ENCODE measurements around the gene ARID1A. TPM values are rescaled to one million over a fixed set of nuclear protein-coding genes. Genes with fewer than 3 reads are reported as not detected.

Gene ARID1A
- total and polyA plus RNA-seq, 2 of the 8 experiments (the other 6 are each of a cell fraction or from before 2014, with no cell fraction given): 52.1 to 103 TPM

DNA sequence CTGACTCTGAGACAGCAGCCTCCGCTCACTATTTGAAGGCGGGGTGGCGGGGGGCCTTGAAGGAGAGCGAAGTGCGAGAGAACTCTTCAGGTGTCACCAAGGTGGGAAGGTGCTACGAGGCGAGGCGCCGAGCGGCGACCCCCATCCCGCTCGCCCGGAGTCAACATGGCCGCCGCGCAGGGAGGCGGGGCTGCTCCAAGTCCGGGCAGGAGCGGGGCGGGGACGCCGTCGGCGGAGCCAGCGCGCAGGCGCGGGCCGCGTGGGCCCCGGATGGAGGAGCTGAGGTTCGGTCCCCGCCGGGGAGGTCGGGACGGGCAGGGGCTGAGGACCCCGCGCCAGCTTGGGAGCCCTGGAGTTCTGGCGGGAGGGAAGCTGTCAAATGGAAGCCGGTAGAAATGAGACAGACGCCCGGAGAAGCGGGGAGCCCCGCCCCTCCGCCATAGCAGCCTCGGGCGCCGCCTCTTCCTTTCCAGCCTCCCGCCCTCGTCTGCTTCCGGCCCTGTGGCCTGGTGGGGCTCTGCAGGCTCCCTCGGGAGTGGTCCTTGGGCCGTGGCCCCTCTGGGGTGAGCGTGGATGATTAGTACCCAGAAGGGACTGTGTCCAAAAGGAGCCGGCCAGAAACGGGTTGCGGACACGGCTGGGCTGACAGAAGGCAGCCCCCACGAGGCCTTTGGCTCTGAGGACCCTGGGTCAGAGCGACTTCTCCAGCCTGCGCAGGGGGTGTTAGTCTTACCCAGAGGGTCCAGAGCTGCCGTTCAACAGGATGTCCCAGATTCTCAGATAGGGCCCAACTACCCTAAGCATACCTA lies 92.1 kb downstream of the ARID1A start, which contains the start of gene PIGV (continued):
- TF ChIP-seq, protein P1, sequence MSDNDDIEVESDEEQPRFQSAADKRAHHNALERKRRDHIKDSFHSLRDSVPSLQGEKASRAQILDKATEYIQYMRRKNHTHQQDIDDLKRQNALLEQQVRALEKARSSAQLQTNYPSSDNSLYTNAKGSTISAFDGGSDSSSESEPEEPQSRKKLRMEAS (IDR thresholded peaks at IDR 0.05): peak; percentile 34; the same call in 1 of the 2 replicates
- TF ChIP-seq RBBP5 (IDR thresholded peaks at IDR 0.05; ENCODE audit: borderline replicate concordance, low read depth, low read length) (peak; percentile 75; the same call in 1 of the 2 replicates), EP300 (IDR thresholded peaks at IDR 0.05; ENCODE audit: borderline replicate concordance in 1 of 2, low read depth in 2 of 2, low read length in 2 of 2) (no peak), NANOG (IDR thresholded peaks at IDR 0.05; ENCODE audit: insufficient read depth, low read depth, low read length, poor library complexity, severe bottlenecking) (no peak), SIRT6 (IDR thresholded peaks at IDR 0.05; ENCODE audit: low read length) (no peak), POU5F1 (IDR thresholded peaks at IDR 0.05; ENCODE audit: low read depth, low read length) (no peak), CHD2 (IDR thresholded peaks at IDR 0.05; ENCODE audit: low read length) (no peak), CEBPB (IDR thresholded peaks at IDR 0.05; ENCODE audit: low read depth, low read length) (no peak), EGR1 (IDR thresholded peaks at IDR 0.05; ENCODE audit: borderline replicate concordance, low read depth, low read length) (no peak), JUN (IDR thresholded peaks at IDR 0.05; ENCODE audit: low read depth, low read length) (no peak), SRF (IDR thresholded peaks at IDR 0.05; ENCODE audit: low read depth, low read length) (no peak), POLR2AphosphoS5 (IDR thresholded peaks at IDR 0.05; ENCODE audit: low read depth, low read length) (peak; percentile 6), RNF2 (IDR thresholded peaks at IDR 0.05; ENCODE audit: borderline replicate concordance, low read depth, low read length, missing control alignments, poor library complexity, severe bottlenecking) (no peak), TBP (IDR thresholded peaks at IDR 0.05; ENCODE audit: low read depth, low read length) (peak; percentile 32; the same call in 1 of the 2 replicates), TAF1 (IDR thresholded peaks at IDR 0.05; ENCODE audit: low read depth, low read length) (peak; percentile 50), RFX5 (IDR thresholded peaks at IDR 0.05; ENCODE audit: borderline replicate concordance, low read depth, low read length) (no peak)
- TF ChIP-seq, protein P2, sequence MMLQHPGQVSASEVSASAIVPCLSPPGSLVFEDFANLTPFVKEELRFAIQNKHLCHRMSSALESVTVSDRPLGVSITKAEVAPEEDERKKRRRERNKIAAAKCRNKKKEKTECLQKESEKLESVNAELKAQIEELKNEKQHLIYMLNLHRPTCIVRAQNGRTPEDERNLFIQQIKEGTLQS (IDR thresholded peaks at IDR 0.05; ENCODE audit: insufficient read depth, low read depth, low read length): no peak
- TF ChIP-seq, protein P3, sequence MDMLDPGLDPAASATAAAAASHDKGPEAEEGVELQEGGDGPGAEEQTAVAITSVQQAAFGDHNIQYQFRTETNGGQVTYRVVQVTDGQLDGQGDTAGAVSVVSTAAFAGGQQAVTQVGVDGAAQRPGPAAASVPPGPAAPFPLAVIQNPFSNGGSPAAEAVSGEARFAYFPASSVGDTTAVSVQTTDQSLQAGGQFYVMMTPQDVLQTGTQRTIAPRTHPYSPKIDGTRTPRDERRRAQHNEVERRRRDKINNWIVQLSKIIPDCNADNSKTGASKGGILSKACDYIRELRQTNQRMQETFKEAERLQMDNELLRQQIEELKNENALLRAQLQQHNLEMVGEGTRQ (IDR thresholded peaks at IDR 0.05; ENCODE audit: low read length): no peak
- TF ChIP-seq, protein P4, sequence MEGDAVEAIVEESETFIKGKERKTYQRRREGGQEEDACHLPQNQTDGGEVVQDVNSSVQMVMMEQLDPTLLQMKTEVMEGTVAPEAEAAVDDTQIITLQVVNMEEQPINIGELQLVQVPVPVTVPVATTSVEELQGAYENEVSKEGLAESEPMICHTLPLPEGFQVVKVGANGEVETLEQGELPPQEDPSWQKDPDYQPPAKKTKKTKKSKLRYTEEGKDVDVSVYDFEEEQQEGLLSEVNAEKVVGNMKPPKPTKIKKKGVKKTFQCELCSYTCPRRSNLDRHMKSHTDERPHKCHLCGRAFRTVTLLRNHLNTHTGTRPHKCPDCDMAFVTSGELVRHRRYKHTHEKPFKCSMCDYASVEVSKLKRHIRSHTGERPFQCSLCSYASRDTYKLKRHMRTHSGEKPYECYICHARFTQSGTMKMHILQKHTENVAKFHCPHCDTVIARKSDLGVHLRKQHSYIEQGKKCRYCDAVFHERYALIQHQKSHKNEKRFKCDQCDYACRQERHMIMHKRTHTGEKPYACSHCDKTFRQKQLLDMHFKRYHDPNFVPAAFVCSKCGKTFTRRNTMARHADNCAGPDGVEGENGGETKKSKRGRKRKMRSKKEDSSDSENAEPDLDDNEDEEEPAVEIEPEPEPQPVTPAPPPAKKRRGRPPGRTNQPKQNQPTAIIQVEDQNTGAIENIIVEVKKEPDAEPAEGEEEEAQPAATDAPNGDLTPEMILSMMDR (IDR thresholded peaks at IDR 0.05; ENCODE audit: control extremely low read depth in 1 of 3, insufficient read depth in 1 of 3, low read depth in 1 of 3, low read length in 3 of 3): no peak

All from H1 (cell line).